GM19328 (cell line): ENCODE results near the gene DUSP5.
A peak's percentile ranks its signal among the peaks of the same experiment; 100 is the strongest.

Experiments
- ATAC-seq: cut with Tn5 transposase; IDR thresholded peaks from one replicate; pipeline ENCODE4 v1.9.1; 2021; ENCODE audit warnings: mild to moderate bottlenecking, moderate library complexity; ENCODE audit not compliant: unreplicated experiment

The DUSP5 gene

DNA sequence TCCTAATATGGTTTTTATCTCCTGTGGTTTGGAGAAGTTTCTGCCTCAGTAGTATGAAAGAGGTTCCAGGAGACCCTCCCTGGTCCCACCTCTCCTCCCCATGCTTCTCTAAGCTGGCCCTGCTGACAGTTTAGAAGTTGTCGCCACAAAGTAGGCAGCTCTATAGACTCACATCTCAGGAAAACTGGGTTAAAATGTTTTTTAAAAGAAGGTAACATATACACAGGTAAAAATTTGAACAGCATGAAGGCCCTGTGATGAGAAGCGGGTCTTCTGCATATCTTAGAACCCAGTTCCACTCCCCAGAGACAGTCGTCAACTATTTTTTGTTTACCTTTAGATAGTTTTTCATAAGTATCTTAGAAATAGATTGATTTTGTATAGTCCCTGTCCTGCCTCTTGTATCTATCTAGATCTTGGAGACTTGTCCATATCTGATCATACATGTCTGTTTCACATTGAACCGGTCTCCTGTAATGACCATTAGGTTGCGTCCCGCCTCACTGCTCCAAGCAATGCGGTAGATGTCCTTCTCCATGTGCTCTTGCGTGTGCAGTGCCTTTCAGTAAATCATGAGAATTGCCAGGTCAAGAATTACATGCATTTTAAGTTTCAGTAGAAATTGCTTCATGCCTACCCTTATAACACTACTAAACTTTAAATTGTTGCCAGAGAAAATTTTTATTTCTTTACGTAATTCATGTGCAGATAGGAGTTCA, 2.2 kb downstream of the DUSP5 start:
- ATAC-seq, result no peak

DNA sequence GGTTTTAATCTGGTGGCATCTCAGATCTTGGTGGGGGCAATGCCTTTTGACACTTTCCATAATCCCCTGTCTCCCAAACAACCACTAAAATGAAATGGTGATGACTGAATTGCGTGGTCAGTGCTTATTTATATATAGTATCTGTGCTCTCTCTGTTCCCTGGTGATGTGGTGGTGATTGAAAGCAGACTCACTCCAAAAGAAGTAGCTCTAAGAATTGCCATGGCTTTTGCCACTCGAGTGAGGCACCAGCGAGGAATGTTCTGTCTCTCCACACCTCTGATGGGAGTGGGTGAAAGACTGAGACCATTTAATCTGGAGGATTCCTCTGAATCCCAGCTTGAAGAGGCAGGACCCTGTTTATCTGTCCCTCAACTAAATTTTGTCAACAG, 2.8 kb downstream of the DUSP5 start:
- ATAC-seq, result no peak

- ATAC-seq, result no peak
Observed at GRCh38 chr10:110501142-110501937, 3.6 kb downstream of the DUSP5 start.

GRCh38 chr10:110502072-110502845, 4.6 kb downstream of the DUSP5 start:
- ATAC-seq, result no peak

- ATAC-seq, result no peak
Observed at GRCh38 chr10:110502851-110503301, 5.2 kb downstream of the DUSP5 start.

- no peak for ATAC-seq
Observed at GRCh38 chr10:110503528-110504110, 5.9 kb downstream of the DUSP5 start.

- ATAC-seq, result peak; percentile 64
Observed at GRCh38 chr10:110504111-110504735, 6.5 kb downstream of the DUSP5 start.

DNA sequence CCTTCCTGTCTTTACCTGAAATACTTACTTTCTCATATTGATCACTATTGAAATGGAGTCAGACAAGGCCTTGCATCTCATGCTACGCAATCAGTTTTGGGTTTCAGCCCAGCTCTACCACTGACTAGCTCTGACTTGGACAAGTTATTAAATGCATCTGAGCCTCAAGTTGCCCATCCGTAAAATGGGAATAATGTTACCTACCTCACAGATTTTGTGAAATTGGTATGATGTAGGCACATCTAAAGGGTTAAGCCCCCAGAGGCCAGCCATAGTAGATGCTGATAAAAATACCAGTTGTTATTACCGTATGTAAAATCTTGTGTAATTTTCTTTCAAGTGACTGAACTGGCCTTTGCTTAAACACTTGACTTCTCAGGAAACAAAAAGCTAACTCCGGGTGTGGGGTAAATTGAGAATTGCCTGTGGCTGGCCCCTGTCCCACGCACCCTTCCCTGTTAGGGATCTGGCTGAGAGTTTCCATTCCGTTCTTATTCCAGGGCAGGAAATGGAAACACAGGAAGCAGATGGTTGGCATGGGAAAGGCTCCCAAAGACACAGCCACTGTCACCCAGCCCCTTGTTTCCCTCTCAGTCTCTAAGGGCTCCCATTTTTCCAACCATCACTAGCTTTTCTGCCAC, 7.5 kb downstream of the DUSP5 start:
- ATAC-seq, result no peak

DNA sequence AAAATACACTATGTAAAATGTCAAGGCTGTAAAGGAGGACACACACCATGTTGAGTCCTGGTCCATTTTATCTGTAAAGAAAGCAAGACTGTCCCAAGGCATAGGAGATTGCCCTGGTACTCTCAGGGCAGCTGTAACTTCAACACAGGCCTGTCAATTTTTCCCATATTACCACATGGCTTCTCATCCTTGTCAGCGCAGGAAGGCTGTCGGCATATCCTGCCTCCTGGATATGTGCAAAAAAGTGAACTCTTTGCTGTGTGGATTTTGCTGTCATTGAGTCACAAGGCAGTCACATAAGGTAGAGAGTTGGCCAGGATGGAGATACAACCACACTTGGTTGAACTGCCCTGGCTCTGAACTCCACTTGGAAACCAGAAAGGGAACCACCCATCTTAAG, 8.7 kb downstream of the DUSP5 start:
- no peak for ATAC-seq

- ATAC-seq, result no peak
Observed at GRCh38 chr10:110507346-110507745, 9.6 kb downstream of the DUSP5 start.

DNA sequence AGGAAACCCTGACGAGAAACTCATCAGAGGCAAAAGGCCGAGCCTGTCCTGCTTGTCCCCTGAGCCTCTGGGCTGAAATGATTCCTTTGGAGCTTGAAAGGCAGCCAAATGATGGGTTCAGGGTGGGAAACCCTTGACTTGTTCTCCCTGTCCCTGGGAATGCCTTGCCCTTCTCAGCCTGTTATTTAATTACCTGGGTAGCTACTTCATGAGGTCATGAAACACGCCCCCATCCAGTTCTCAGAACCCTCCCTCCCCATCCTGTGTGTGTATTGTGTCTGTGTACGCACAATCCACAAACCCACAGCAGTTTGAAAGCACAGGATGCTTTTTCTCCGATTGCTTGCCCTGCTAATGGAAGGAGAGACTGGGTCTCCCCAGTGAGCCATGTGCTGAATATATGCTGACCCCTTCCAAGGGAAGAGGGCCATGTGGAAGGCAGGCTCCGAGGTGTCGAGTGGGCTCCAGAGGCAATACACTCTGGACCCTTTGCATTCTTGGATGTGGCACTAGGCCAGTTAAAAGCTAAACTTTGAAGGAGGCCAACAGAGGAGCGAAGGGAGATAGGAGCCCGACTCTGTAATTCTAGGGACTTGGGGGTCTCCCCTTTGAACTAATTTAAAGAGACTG, 10.6 kb downstream of the DUSP5 start:
- ATAC-seq, result no peak

- no peak for ATAC-seq
Observed at GRCh38 chr10:110508806-110509544, 11.3 kb downstream of the DUSP5 start.

DNA sequence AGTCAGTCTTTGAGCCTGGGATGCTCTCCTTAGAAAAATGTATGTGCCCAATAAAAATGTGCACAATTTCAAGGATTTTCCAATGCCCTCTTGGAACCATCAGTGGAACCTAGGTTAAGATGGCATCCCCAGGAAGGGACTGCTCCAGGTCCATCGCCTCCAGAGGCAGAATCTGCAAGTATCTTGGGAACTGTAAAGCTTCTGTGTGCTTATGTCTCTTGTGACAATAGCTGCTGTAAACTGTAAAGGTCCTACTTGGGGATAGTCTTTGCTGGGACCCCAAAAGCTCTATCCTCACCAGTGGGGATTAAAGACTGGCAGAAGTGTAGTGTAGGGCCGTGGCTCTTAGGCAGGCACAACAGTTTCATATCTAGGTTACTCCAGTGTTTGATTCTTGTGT, 11.9 kb downstream of the DUSP5 start:
- ATAC-seq, result no peak

DNA sequence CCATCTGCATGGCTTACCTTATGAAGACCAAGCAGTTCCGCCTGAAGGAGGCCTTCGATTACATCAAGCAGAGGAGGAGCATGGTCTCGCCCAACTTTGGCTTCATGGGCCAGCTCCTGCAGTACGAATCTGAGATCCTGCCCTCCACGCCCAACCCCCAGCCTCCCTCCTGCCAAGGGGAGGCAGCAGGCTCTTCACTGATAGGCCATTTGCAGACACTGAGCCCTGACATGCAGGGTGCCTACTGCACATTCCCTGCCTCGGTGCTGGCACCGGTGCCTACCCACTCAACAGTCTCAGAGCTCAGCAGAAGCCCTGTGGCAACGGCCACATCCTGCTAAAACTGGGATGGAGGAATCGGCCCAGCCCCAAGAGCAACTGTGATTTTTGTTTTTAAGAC, 12.4 kb downstream of the DUSP5 start:
- ATAC-seq, result no peak

DNA sequence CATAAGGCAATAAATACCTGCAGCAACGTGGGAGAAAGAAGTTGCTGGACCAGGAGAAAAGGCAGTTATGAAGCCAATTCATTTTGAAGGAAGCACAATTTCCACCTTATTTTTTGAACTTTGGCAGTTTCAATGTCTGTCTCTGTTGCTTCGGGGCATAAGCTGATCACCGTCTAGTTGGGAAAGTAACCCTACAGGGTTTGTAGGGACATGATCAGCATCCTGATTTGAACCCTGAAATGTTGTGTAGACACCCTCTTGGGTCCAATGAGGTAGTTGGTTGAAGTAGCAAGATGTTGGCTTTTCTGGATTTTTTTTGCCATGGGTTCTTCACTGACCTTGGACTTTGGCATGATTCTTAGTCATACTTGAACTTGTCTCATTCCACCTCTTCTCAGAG, 13.0 kb downstream of the DUSP5 start:
- no peak for ATAC-seq

DNA sequence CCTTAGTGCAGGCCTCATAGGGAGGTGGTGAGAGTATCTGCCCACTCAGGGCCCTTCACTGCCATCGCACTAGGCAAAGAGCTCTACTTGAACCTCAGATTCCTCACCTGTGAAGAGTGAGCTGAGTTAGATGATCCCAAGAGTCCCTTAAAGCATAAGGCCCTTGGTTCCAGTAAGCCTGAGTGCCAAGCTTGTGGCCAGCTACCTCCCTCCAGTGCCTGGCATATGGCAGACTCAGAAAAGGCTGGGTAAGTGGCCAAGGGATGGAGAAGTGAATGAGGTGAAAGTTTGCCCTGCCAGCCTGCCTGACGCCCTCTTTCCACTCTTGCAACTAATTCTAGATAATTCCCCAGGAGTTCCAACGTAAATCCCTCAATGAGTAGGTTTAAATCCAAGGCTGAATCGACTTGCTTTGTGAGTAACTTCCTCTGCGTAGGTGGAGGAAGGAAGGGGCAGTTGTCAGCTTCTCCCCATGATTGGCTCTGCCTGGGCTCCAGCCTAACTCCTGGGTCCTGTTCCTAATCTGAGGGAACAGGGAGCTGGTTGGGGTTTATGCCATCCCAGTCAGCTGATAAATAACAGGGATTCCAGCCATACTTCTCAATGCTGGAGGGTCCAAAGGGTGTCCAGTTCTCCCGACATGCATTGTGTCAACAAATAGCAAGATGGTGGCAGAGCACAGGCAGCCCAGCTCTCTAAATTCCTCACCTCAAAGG, 14.2 kb downstream of the DUSP5 start:
- ATAC-seq, result no peak

- ATAC-seq, result no peak
Observed at GRCh38 chr10:110512461-110513187, 14.9 kb downstream of the DUSP5 start.

- no peak for ATAC-seq
Observed at GRCh38 chr10:110513949-110514348, 16.2 kb downstream of the DUSP5 start.
